IPS-18a (cell line): ENCODE data around the gene SLC35E1.

Experiments used
- H3K27ac ChIP-seq: one replicate; pipeline ENCODE4 v1.5.1; 2013; ENCODE audit warnings: low read length
- H3K27me3 ChIP-seq: one replicate; pipeline ENCODE4 v1.6.1; 2013; ENCODE audit warnings: mild to moderate bottlenecking, low read length; ENCODE audit not compliant: control insufficient read depth, insufficient read depth
- H3K36me3 ChIP-seq: one replicate; pipeline ENCODE4 v1.6.1; 2013; ENCODE audit warnings: low read depth, low read length; ENCODE audit not compliant: control insufficient read depth
- H3K4me1 ChIP-seq: one replicate; pipeline ENCODE4 v1.6.1; 2013; ENCODE audit warnings: low read depth, low read length; ENCODE audit not compliant: control insufficient read depth
- H3K4me3 ChIP-seq: one replicate; pipeline ENCODE4 v1.5.1; 2013; ENCODE audit warnings: low read length
- H3K9ac ChIP-seq: one replicate; pipeline ENCODE4 v1.6.1; 2013; ENCODE audit warnings: mild to moderate bottlenecking, low read length, moderate library complexity
- H3K9me3 ChIP-seq: one replicate; pipeline ENCODE4 v1.6.1; 2013; ENCODE audit warnings: low read depth, low read length; ENCODE audit not compliant: control insufficient read depth

Gene SLC35E1

GRCh38 chr19:16572332-16573211, at the start of gene SLC35E1:
TSS of gene SLC35E1 (minus strand) at chr19:16572415. CDS start at chr19:16572364, 51 bp downstream.
- H3K4me3 ChIP-seq: peak within 1 kb of the TSS; percentile 89
- no peak within 1 kb of the TSS for H3K27ac ChIP-seq
- H3K9ac ChIP-seq: peak within 1 kb of the TSS; percentile 74
- peaks cover 11% of the 10 kb centered on the region for H3K4me1 ChIP-seq
- no peaks in the 10 kb centered on the region for H3K9me3 ChIP-seq
- H3K36me3 ChIP-seq: peaks cover 29% of the 10 kb centered on the region
- no peaks in the 10 kb centered on the region for H3K27me3 ChIP-seq

GRCh38 chr19:16621165-16621800, 49.1 kb upstream of the SLC35E1 start:
- H3K27me3 ChIP-seq: no peaks in the 10 kb centered on the region
- H3K9me3 ChIP-seq: no peaks in the 10 kb centered on the region
- H3K27ac ChIP-seq: no peak overlapping the region
- H3K9ac ChIP-seq: no peak overlapping the region
- peaks cover 6% of the 10 kb centered on the region for H3K36me3 ChIP-seq
- peaks cover under 1% of the 10 kb centered on the region for H3K4me1 ChIP-seq
- H3K4me3 ChIP-seq: no peak overlapping the region

- Histone ChIP-seq H3K9me3 (no peaks in the 10 kb centered on the region), H3K9ac (no peak overlapping the region), H3K27me3 (no peaks in the 10 kb centered on the region), H3K4me1 (no peaks in the 10 kb centered on the region), H3K27ac (no peak overlapping the region), H3K4me3 (no peak overlapping the region), H3K36me3 (peaks cover 6% of the 10 kb centered on the region)
Observed at GRCh38 chr19:16620584-16620983, 48.4 kb upstream of the SLC35E1 start.

GRCh38 chr19:16620018-16620417, 47.8 kb upstream of the SLC35E1 start:
- no peaks in the 10 kb centered on the region for H3K4me1 ChIP-seq
- no peaks in the 10 kb centered on the region for H3K9me3 ChIP-seq
- peaks cover 6% of the 10 kb centered on the region for H3K36me3 ChIP-seq
- no peak overlapping the region for H3K27ac ChIP-seq
- no peak overlapping the region for H3K4me3 ChIP-seq
- H3K9ac ChIP-seq: no peak overlapping the region
- H3K27me3 ChIP-seq: no peaks in the 10 kb centered on the region

- H3K9ac ChIP-seq: no peak overlapping the region
- H3K27me3 ChIP-seq: no peaks in the 10 kb centered on the region
Observed at GRCh38 chr19:16619457-16619856, 47.2 kb upstream of the SLC35E1 start.

GRCh38 chr19:16618248-16618647, 46.0 kb upstream of the SLC35E1 start:
- Histone ChIP-seq H3K9ac (no peak overlapping the region), H3K4me1 (no peaks in the 10 kb centered on the region), H3K27ac (no peak overlapping the region), H3K9me3 (no peaks in the 10 kb centered on the region), H3K27me3 (no peaks in the 10 kb centered on the region), H3K4me3 (no peak overlapping the region), H3K36me3 (no peaks in the 10 kb centered on the region)

More at GRCh38 chr19:16619457-16619856, 47.2 kb upstream of the SLC35E1 start:
- H3K9me3 ChIP-seq: no peaks in the 10 kb centered on the region
- peaks cover 5% of the 10 kb centered on the region for H3K36me3 ChIP-seq
- no peaks in the 10 kb centered on the region for H3K4me1 ChIP-seq
- H3K27ac ChIP-seq: no peak overlapping the region
- no peak overlapping the region for H3K4me3 ChIP-seq

- Histone ChIP-seq H3K36me3 (no peaks in the 10 kb centered on the region), H3K27me3 (no peaks in the 10 kb centered on the region), H3K4me1 (no peaks in the 10 kb centered on the region), H3K27ac (no peak overlapping the region), H3K9me3 (no peaks in the 10 kb centered on the region), H3K4me3 (no peak overlapping the region), H3K9ac (no peak overlapping the region)
Observed at GRCh38 chr19:16615808-16616207, 43.6 kb upstream of the SLC35E1 start.

GRCh38 chr19:16614941-16615340, 42.7 kb upstream of the SLC35E1 start:
- Histone ChIP-seq H3K36me3 (no peaks in the 10 kb centered on the region), H3K27me3 (no peaks in the 10 kb centered on the region), H3K27ac (no peak overlapping the region), H3K4me3 (no peak overlapping the region), H3K4me1 (no peaks in the 10 kb centered on the region), H3K9ac (no peak overlapping the region), H3K9me3 (no peaks in the 10 kb centered on the region)

GRCh38 chr19:16613841-16614240, 41.6 kb upstream of the SLC35E1 start:
- no peak overlapping the region for H3K27ac ChIP-seq
- no peak overlapping the region for H3K9ac ChIP-seq
- no peaks in the 10 kb centered on the region for H3K4me1 ChIP-seq
- H3K27me3 ChIP-seq: no peaks in the 10 kb centered on the region
- H3K4me3 ChIP-seq: no peak overlapping the region
- no peaks in the 10 kb centered on the region for H3K9me3 ChIP-seq
- no peaks in the 10 kb centered on the region for H3K36me3 ChIP-seq

- Histone ChIP-seq H3K4me3 (no peak overlapping the region), H3K4me1 (no peaks in the 10 kb centered on the region), H3K27ac (no peak overlapping the region), H3K9ac (no peak overlapping the region), H3K27me3 (no peaks in the 10 kb centered on the region), H3K9me3 (no peaks in the 10 kb centered on the region), H3K36me3 (no peaks in the 10 kb centered on the region)
Observed at GRCh38 chr19:16612636-16613035, 40.4 kb upstream of the SLC35E1 start.

- Histone ChIP-seq H3K27ac (no peak overlapping the region), H3K9me3 (no peaks in the 10 kb centered on the region), H3K4me3 (no peak overlapping the region), H3K27me3 (no peaks in the 10 kb centered on the region), H3K4me1 (no peaks in the 10 kb centered on the region), H3K36me3 (no peaks in the 10 kb centered on the region), H3K9ac (no peak overlapping the region)
Observed at GRCh38 chr19:16611121-16611520, 38.9 kb upstream of the SLC35E1 start.
